C4-2B (cell line): ENCODE measurements around the gene TBC1D4.

Experiments used
- CTCF ChIP-seq: fragments of 450-650 bp; conservative IDR thresholded peaks from 2 replicates; pipeline ENCODE4 v1.5.1; 2017; ENCODE audit warnings: mild to moderate bottlenecking
- ZFX ChIP-seq: fragments of 450-650 bp; IDR thresholded peaks from 2 replicates; pipeline ENCODE4 v1.6.1; 2017

- no peak for TF ChIP-seq CTCF
- no peak for TF ChIP-seq ZFX
These were observed 116.2 kb downstream of the TBC1D4 start for GRCh38 chr13:75365724-75366173.
